IMR-90 (cell line): ENCODE data around the gene PRMT7.

ENCODE experiments used
- BHLHE40 ChIP-seq: fragments of 150-350 bp; IDR thresholded peaks from 2 replicates; pipeline ENCODE4 v1.6.1; 2016; ENCODE audit warnings: mild to moderate bottlenecking, low read depth, low read length
- CTCF ChIP-seq: conservative IDR thresholded peaks from 2 replicates; pipeline ENCODE4 v1.5.1; 2012; ENCODE audit warnings: mild to moderate bottlenecking, low read depth, low read length, improper control_type of control experiment
- FOS ChIP-seq: fragments of 150-350 bp; IDR thresholded peaks from 2 replicates; pipeline ENCODE4 v1.6.1; 2016; ENCODE audit warnings: low read depth, low read length
- POLR2A ChIP-seq: IDR thresholded peaks from 2 replicates; pipeline ENCODE4 v1.6.1; 2012; ENCODE audit warnings: mild to moderate bottlenecking, low read depth, low read length
- RAD21 ChIP-seq: IDR thresholded peaks from 2 replicates; pipeline ENCODE4 v1.6.1; 2012; ENCODE audit warnings: low read length, improper control_type of control experiment
- SMC3 ChIP-seq: fragments of 150-350 bp; IDR thresholded peaks from 2 replicates; pipeline ENCODE4 v1.6.1; 2016; ENCODE audit warnings: low read depth, mild to moderate bottlenecking, antibody characterized with exemption, low read length, moderate library complexity
- USF2 ChIP-seq: fragments of 150-350 bp; IDR thresholded peaks from 2 replicates; pipeline ENCODE4 v1.6.1; 2017; ENCODE audit warnings: mild to moderate bottlenecking, antibody characterized with exemption, low read length, low read depth

- no peak for TF ChIP-seq CTCF
- TF ChIP-seq USF2: no peak
- TF ChIP-seq POLR2A: no peak
- TF ChIP-seq SMC3: no peak
- TF ChIP-seq FOS: no peak
- no peak for TF ChIP-seq BHLHE40
- no peak for TF ChIP-seq RAD21
Observed at GRCh38 chr16:68332411-68333121, 21.7 kb downstream of the PRMT7 start.
